Keratinocyte (primary cell): Measurements from ENCODE around the gene SULT4A1. TPM values are rescaled to one million over a fixed set of nuclear protein-coding genes. Genes with fewer than 3 reads are reported as not detected.

ENCODE experiments used
- DNase-seq: peaks from one replicate; pipeline ENCODE4 v3.0.0-alpha.2; 2011; ENCODE audit warnings: low read depth, missing footprints, low spot score
- FAIRE-seq: peaks from 2 replicates; lab custom pipeline; 2011; peaks lifted over from hg19 to GRCh38; lab: Jason Lieb, UNC
- H2AFZ ChIP-seq: 2 replicates; pipeline ENCODE4 v1.6.0; 2012; ENCODE audit warnings: low read length, control low read depth, inconsistent platforms; ENCODE audit not compliant: control insufficient read depth
- H3K27ac ChIP-seq: 2 replicates; pipeline ENCODE4 v1.5.1; 2011; ENCODE audit warnings: low read length; ENCODE audit not compliant: control insufficient read depth, insufficient read depth
- H3K27me3 ChIP-seq: 3 replicates; pipeline ENCODE4 v1.6.0; 2011; ENCODE audit warnings: low read length; ENCODE audit not compliant: control insufficient read depth, insufficient read depth; ENCODE audit errors: extremely low read depth
- H3K36me3 ChIP-seq, 2 experiments: 2 replicates in 1 of 2; 3 replicates in 1 of 2; pipeline ENCODE4 v1.5.1; 2011; ENCODE audit warnings: low read length in 2 of 2, mild to moderate bottlenecking in 1 of 2; ENCODE audit not compliant: control insufficient read depth in 2 of 2, insufficient read depth in 2 of 2; ENCODE audit errors: extremely low read depth in 1 of 2
- H3K4me1 ChIP-seq: 3 replicates; pipeline ENCODE4 v1.5.1; 2011; ENCODE audit warnings: low read length; ENCODE audit not compliant: control insufficient read depth, insufficient read depth; ENCODE audit errors: extremely low read depth
- H3K4me2 ChIP-seq: 3 replicates; pipeline ENCODE4 v1.6.0; 2011; ENCODE audit warnings: low read depth, low read length; ENCODE audit not compliant: control insufficient read depth, insufficient read depth; ENCODE audit errors: extremely low read depth
- H3K4me3 ChIP-seq, 3 experiments: fragments of 200-600 bp in 1 of 3; sonication (generic) in 1 of 3; 2 replicates in 2 of 3; 3 replicates in 1 of 3; pipeline ENCODE4 v1.5.1; 2011 to 2016; ENCODE audit warnings: low read length in 3 of 3, mild to moderate bottlenecking in 3 of 3, control low read depth in 2 of 3, inconsistent platforms in 1 of 3, low read depth in 1 of 3, mixed read lengths in 1 of 3, mixed run types in 1 of 3, moderate library complexity in 1 of 3; ENCODE audit not compliant: control insufficient read depth in 2 of 3, insufficient read depth in 2 of 3; ENCODE audit errors: extremely low read depth in 1 of 3
- H3K79me2 ChIP-seq: 2 replicates; pipeline ENCODE4 v1.6.0; 2012; ENCODE audit warnings: low read length; ENCODE audit not compliant: control insufficient read depth, insufficient read depth
- H3K9ac ChIP-seq: 3 replicates; pipeline ENCODE4 v1.6.0; 2011; ENCODE audit warnings: low read length; ENCODE audit not compliant: control insufficient read depth, insufficient read depth; ENCODE audit errors: extremely low read depth
- H3K9me1 ChIP-seq: 3 replicates; pipeline ENCODE4 v1.6.0; 2011; ENCODE audit warnings: low read length; ENCODE audit not compliant: control insufficient read depth, insufficient read depth; ENCODE audit errors: extremely low read depth
- H3K9me3 ChIP-seq: 2 replicates; pipeline ENCODE4 v1.5.1; 2012; ENCODE audit warnings: low read depth, low read length; ENCODE audit not compliant: control insufficient read depth
- H4K20me1 ChIP-seq: 3 replicates; pipeline ENCODE4 v1.6.0; 2011; ENCODE audit warnings: low read length; ENCODE audit not compliant: control insufficient read depth, insufficient read depth; ENCODE audit errors: extremely low read depth
- EZH2 ChIP-seq: IDR thresholded peaks from one replicate; pipeline ENCODE4 v1.6.1; 2012; ENCODE audit warnings: inconsistent platforms, mild to moderate bottlenecking, low read length, moderate library complexity
- dilution Hi-C: fragments of 300-500 bp; cut with MboI; formaldehyde crosslinking; loops from one replicate; pipeline ENCODE4 v1.7.0; 2020; ENCODE audit warnings: low sequenced_read_pairs; ENCODE audit not compliant: extremely low pct_ligation_motif_present
- polyA plus RNA-seq, 5 experiments: library from polyadenylated mRNA; depleted of rRNA in 3 of 5; stranded (reverse) in 3 of 5; stranded (forward) in 1 of 5; unstranded in 1 of 5; fragments of >200 nt; gene quantifications; 1 replicate in 1 of 5; 2 replicates in 3 of 5; 3 replicates in 1 of 5; pipeline versions ENCODE4 v1.2.1 to v1.2.3, GENCODE V29; 2011 to 2012; ENCODE audit warnings: missing spikeins in 2 of 5, low read depth in 1 of 5, low replicate concordance in 1 of 5
- TF ChIP-seq, protein P1 (sequence below), 3 experiments: IDR thresholded peaks in 1 of 3; conservative IDR thresholded peaks in 1 of 3; optimal IDR thresholded peaks in 1 of 3; 2 replicates in 2 of 3; 3 replicates in 1 of 3; pipeline versions ENCODE3 to v1.5.1; 2011; ENCODE audit warnings: low read length in 3 of 3, mild to moderate bottlenecking in 3 of 3, moderate library complexity in 2 of 3, control low read depth in 1 of 3, inconsistent platforms in 1 of 3; ENCODE audit not compliant: insufficient read depth in 2 of 3; ENCODE audit errors: extremely low read depth in 1 of 3

SULT4A1 gene
- polyA plus RNA-seq, 1 donor (not counting 4 experiments of a cell fraction or from before 2014, with no cell fraction given): 0.26 TPM

DNA sequence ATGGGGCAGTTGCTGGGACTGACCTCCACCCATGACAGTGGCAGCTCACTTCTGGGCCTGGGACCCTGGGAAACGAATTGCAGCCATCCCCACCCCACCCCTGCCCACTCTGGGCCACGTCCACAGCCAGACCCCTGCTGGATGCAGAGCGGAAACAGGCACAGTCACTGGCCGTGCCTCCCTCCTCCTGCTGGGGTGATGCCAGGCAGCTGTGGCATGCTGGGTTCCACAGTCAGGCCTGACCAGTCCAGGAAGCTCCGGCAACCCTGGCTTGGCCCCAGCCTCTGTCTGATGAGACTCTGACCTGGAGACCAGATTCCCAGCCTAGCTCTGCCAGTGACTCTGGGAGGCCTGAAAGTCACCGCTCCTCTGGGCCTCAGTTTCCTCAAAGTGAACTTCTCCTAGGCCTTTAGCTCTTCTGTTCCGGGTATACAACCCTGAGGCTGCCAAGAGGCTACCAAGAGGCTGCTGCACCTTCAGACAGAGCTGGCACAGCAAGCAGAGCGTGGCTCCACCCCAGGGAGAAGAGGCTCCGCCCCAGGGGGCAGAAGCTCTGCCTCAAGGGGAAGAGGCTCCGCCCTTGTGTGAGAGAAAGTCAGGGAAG, 8.9 kb downstream of the SULT4A1 start:
- no peaks in the 10 kb centered on the region for H3K9me3 ChIP-seq
- H3K79me2 ChIP-seq: no peaks in the 10 kb centered on the region
- H3K27me3 ChIP-seq: peaks cover 40% of the 10 kb centered on the region
- H3K4me2 ChIP-seq: no peak overlapping the region
- no peaks in the 10 kb centered on the region for H4K20me1 ChIP-seq
- TF ChIP-seq, protein P1, sequence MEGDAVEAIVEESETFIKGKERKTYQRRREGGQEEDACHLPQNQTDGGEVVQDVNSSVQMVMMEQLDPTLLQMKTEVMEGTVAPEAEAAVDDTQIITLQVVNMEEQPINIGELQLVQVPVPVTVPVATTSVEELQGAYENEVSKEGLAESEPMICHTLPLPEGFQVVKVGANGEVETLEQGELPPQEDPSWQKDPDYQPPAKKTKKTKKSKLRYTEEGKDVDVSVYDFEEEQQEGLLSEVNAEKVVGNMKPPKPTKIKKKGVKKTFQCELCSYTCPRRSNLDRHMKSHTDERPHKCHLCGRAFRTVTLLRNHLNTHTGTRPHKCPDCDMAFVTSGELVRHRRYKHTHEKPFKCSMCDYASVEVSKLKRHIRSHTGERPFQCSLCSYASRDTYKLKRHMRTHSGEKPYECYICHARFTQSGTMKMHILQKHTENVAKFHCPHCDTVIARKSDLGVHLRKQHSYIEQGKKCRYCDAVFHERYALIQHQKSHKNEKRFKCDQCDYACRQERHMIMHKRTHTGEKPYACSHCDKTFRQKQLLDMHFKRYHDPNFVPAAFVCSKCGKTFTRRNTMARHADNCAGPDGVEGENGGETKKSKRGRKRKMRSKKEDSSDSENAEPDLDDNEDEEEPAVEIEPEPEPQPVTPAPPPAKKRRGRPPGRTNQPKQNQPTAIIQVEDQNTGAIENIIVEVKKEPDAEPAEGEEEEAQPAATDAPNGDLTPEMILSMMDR (optimal IDR thresholded peaks at IDR 0.05 in 1 of 3, IDR thresholded peaks at IDR 0.05 in 1 of 3, conservative IDR thresholded peaks at IDR 0.05 in 1 of 3; ENCODE audit: extremely low read depth in 1 of 3, insufficient read depth in 2 of 3, low read length in 3 of 3): no peak
- TF ChIP-seq EZH2: no peak
- no peak for FAIRE-seq
- no peaks in the 10 kb centered on the region for H3K4me1 ChIP-seq
- no peaks in the 10 kb centered on the region for H3K36me3 ChIP-seq
- dilution Hi-C loops: no loop called here
- H3K4me3 ChIP-seq: no peak overlapping the region
- H2AFZ ChIP-seq: no peak overlapping the region
- no peak overlapping the region for H3K9ac ChIP-seq
- no peak for DNase-seq
- no peak overlapping the region for H3K27ac ChIP-seq
- no peaks in the 10 kb centered on the region for H3K9me1 ChIP-seq

DNA sequence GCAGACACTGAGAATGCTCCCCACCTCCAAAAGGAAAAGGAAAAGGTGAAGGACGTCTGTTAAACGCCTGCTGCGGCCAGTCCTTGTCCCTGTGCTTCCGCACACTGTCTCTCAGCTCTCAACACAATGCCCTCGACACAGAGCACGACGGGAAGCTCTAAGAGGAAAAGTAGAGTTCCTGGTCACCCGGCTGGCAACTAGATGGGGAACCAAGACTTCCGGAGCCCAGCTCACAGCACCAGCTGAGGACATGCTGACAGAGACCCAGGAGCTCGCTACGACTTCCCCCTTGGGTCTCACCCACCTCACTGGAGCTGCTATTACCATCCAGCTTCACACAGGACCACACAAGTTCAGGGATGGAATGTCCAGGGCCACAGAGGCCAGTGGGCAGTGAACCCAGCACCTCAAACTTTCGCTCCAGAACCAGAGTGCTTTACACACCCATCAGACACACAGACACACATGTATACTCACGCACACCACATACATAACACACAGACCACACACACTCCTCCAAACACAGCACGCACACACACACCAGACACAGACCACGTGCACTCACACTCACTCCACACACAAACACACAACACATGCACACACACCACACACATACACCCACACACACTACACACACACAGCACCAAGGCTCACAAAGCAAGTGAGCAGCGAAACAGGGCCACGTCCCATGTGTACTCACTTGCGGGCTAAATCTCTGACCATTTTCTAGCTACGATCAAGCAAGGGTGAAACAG, 9.6 kb downstream of the SULT4A1 start:
- Histone ChIP-seq H3K4me2 (no peak overlapping the region), H4K20me1 (no peaks in the 10 kb centered on the region), H3K4me1 (no peaks in the 10 kb centered on the region), H3K9me3 (no peaks in the 10 kb centered on the region), H3K4me3 (no peak overlapping the region), H3K36me3 (no peaks in the 10 kb centered on the region), H2AFZ (no peak overlapping the region), H3K79me2 (no peaks in the 10 kb centered on the region), H3K27me3 (peaks cover 38% of the 10 kb centered on the region), H3K27ac (no peak overlapping the region), H3K9ac (no peak overlapping the region), H3K9me1 (no peaks in the 10 kb centered on the region)
- dilution Hi-C loops: no loop called here
- DNase-seq: no peak
- FAIRE-seq: no peak
- no peak for TF ChIP-seq EZH2
- TF ChIP-seq, protein P1 (optimal IDR thresholded peaks at IDR 0.05 in 1 of 3, IDR thresholded peaks at IDR 0.05 in 1 of 3, conservative IDR thresholded peaks at IDR 0.05 in 1 of 3; ENCODE audit: extremely low read depth in 1 of 3, insufficient read depth in 2 of 3, low read length in 3 of 3): no peak
